HUES48 (cell line): ENCODE data around the gene PPM1N.

Source experiments
- H3K27ac ChIP-seq: one replicate; pipeline ENCODE4 v1.7.0; 2013; ENCODE audit warnings: low read depth, low read length, inconsistent platforms
- H3K27me3 ChIP-seq: 2 replicates; pipeline ENCODE4 v1.6.1; 2013; ENCODE audit warnings: mild to moderate bottlenecking, low read length; ENCODE audit not compliant: control insufficient read depth, insufficient read depth
- H3K36me3 ChIP-seq: 2 replicates; pipeline ENCODE4 v1.6.1; 2013; ENCODE audit warnings: low read length; ENCODE audit not compliant: control insufficient read depth, insufficient read depth
- H3K4me1 ChIP-seq: 2 replicates; pipeline ENCODE4 v1.6.1; 2013; ENCODE audit warnings: mild to moderate bottlenecking, low read length; ENCODE audit not compliant: control insufficient read depth, insufficient read depth
- H3K4me3 ChIP-seq: 2 replicates; pipeline ENCODE4 v1.5.1; 2013; ENCODE audit warnings: mild to moderate bottlenecking, low read depth, low read length
- H3K9ac ChIP-seq: 2 replicates; pipeline ENCODE4 v1.6.1; 2013; ENCODE audit warnings: mild to moderate bottlenecking, low read depth, low read length, moderate library complexity
- H3K9me3 ChIP-seq: 2 replicates; pipeline ENCODE4 v1.6.1; 2013; ENCODE audit warnings: low read length; ENCODE audit not compliant: control insufficient read depth, insufficient read depth

Gene PPM1N

GRCh38 chr19:45512881-45513483 lies 14.7 kb downstream of the PPM1N start:
- Histone ChIP-seq H3K4me3 (no peak overlapping the region), H3K9ac (no peak overlapping the region), H3K4me1 (peaks cover 8% of the 10 kb centered on the region), H3K27me3 (no peaks in the 10 kb centered on the region), H3K27ac (no peak overlapping the region), H3K9me3 (no peaks in the 10 kb centered on the region), H3K36me3 (peaks cover 27% of the 10 kb centered on the region)

- peaks cover 39% of the 10 kb centered on the region for H3K36me3 ChIP-seq
- H3K9ac ChIP-seq = no peak overlapping the region
- peaks cover 6% of the 10 kb centered on the region for H3K4me1 ChIP-seq
- no peaks in the 10 kb centered on the region for H3K9me3 ChIP-seq
- H3K27ac ChIP-seq = no peak overlapping the region
- H3K4me3 ChIP-seq = no peak overlapping the region
- H3K27me3 ChIP-seq = no peaks in the 10 kb centered on the region
Measured at GRCh38 chr19:45514376-45515051, 16.3 kb downstream of the PPM1N start.

- no peak overlapping the region for H3K9ac ChIP-seq
- no peak overlapping the region for H3K4me3 ChIP-seq
- H3K27ac ChIP-seq = no peak overlapping the region
- no peaks in the 10 kb centered on the region for H3K4me1 ChIP-seq
- H3K27me3 ChIP-seq = no peaks in the 10 kb centered on the region
- no peaks in the 10 kb centered on the region for H3K9me3 ChIP-seq
- peaks cover 43% of the 10 kb centered on the region for H3K36me3 ChIP-seq
Measured at GRCh38 chr19:45515081-45515624, 16.9 kb downstream of the PPM1N start.

GRCh38 chr19:45515807-45516401 lies 17.7 kb downstream of the PPM1N start:
- no peaks in the 10 kb centered on the region for H3K9me3 ChIP-seq
- H3K4me1 ChIP-seq = no peaks in the 10 kb centered on the region
- no peak overlapping the region for H3K4me3 ChIP-seq
- peaks cover 45% of the 10 kb centered on the region for H3K36me3 ChIP-seq
- no peak overlapping the region for H3K9ac ChIP-seq
- H3K27me3 ChIP-seq = no peaks in the 10 kb centered on the region
- no peak overlapping the region for H3K27ac ChIP-seq

- no peak overlapping the region for H3K9ac ChIP-seq
Measured at GRCh38 chr19:45517238-45517637, 19.0 kb downstream of the PPM1N start.

GRCh38 chr19:45517641-45518468 lies 19.6 kb downstream of the PPM1N start:
- H3K36me3 ChIP-seq = peaks cover 54% of the 10 kb centered on the region

More at GRCh38 chr19:45517238-45517637, 19.0 kb downstream of the PPM1N start:
- Histone ChIP-seq H3K9me3 (no peaks in the 10 kb centered on the region), H3K27ac (no peak overlapping the region), H3K4me1 (no peaks in the 10 kb centered on the region), H3K4me3 (no peak overlapping the region), H3K27me3 (no peaks in the 10 kb centered on the region), H3K36me3 (peaks cover 51% of the 10 kb centered on the region)

GRCh38 chr19:45518469-45518826 lies 20.2 kb downstream of the PPM1N start:
- Histone ChIP-seq H3K9me3 (no peaks in the 10 kb centered on the region), H3K4me1 (no peaks in the 10 kb centered on the region), H3K4me3 (no peak overlapping the region), H3K9ac (no peak overlapping the region), H3K36me3 (peaks cover 53% of the 10 kb centered on the region), H3K27me3 (no peaks in the 10 kb centered on the region), H3K27ac (no peak overlapping the region)

More at GRCh38 chr19:45517641-45518468, 19.6 kb downstream of the PPM1N start:
- Histone ChIP-seq H3K27ac (no peak overlapping the region), H3K9ac (no peak overlapping the region), H3K4me3 (no peak overlapping the region), H3K4me1 (no peaks in the 10 kb centered on the region), H3K9me3 (no peaks in the 10 kb centered on the region), H3K27me3 (no peaks in the 10 kb centered on the region)

GRCh38 chr19:45522010-45522941 lies 24.0 kb downstream of the PPM1N start:
- Histone ChIP-seq H3K4me3 (no peak overlapping the region), H3K27ac (no peak overlapping the region), H3K36me3 (peaks cover 75% of the 10 kb centered on the region)

GRCh38 chr19:45523642-45524256 lies 25.5 kb downstream of the PPM1N start:
- H3K4me1 ChIP-seq = peaks cover 7% of the 10 kb centered on the region
- no peak overlapping the region for H3K4me3 ChIP-seq
- H3K9me3 ChIP-seq = no peaks in the 10 kb centered on the region
- H3K27me3 ChIP-seq = no peaks in the 10 kb centered on the region
- H3K27ac ChIP-seq = no peak overlapping the region
- H3K9ac ChIP-seq = no peak overlapping the region
- peaks cover 67% of the 10 kb centered on the region for H3K36me3 ChIP-seq

More at GRCh38 chr19:45522010-45522941, 24.0 kb downstream of the PPM1N start:
- Histone ChIP-seq H3K27me3 (no peaks in the 10 kb centered on the region), H3K9me3 (no peaks in the 10 kb centered on the region), H3K9ac (no peak overlapping the region), H3K4me1 (no peaks in the 10 kb centered on the region)
